KMS-11 (cell line): ENCODE results near the gene S100A2.

Source experiments
- H2AFZ ChIP-seq: fragments of 200-600 bp; sonication (generic); 2 replicates; pipeline ENCODE4 v1.6.1; 2016; ENCODE audit warnings: antibody characterized with exemption, mixed run types, low read depth
- H3K27ac ChIP-seq: fragments of 200-600 bp; sonication (generic); 2 replicates; pipeline ENCODE4 v1.6.1; 2016; ENCODE audit warnings: mild to moderate bottlenecking, mixed run types
- H3K27me3 ChIP-seq: fragments of 200-600 bp; sonication (generic); 2 replicates; pipeline ENCODE4 v1.6.1; 2017; ENCODE audit warnings: mild to moderate bottlenecking, low read depth, mixed run types, moderate library complexity; ENCODE audit not compliant: insufficient read depth
- H3K36me3 ChIP-seq: fragments of 200-600 bp; sonication (generic); 2 replicates; pipeline ENCODE4 v1.6.1; 2017; ENCODE audit warnings: mild to moderate bottlenecking, mixed run types; ENCODE audit not compliant: insufficient read depth
- H3K4me1 ChIP-seq: fragments of 200-600 bp; sonication (generic); 2 replicates; pipeline ENCODE4 v1.6.1; 2016; ENCODE audit warnings: mild to moderate bottlenecking, low read depth, mixed run types; ENCODE audit not compliant: poor library complexity, severe bottlenecking
- H3K4me2 ChIP-seq: fragments of 200-600 bp; sonication (generic); 2 replicates; pipeline ENCODE4 v1.7.0; 2016; ENCODE audit warnings: mild to moderate bottlenecking, mixed run types
- H3K4me3 ChIP-seq: fragments of 200-600 bp; sonication (generic); IDR thresholded peaks from 2 replicates; pipeline ENCODE4 v1.6.1; 2017; ENCODE audit warnings: low read depth, low read length, mixed read lengths; ENCODE audit not compliant: insufficient read depth
- H3K79me2 ChIP-seq: fragments of 200-600 bp; sonication (generic); 2 replicates; pipeline ENCODE4 v1.6.1; 2016; ENCODE audit warnings: low read depth, mixed run types; ENCODE audit not compliant: insufficient read depth
- H3K9ac ChIP-seq: fragments of 200-600 bp; sonication (generic); 2 replicates; pipeline ENCODE4 v1.6.1; 2016; ENCODE audit warnings: mild to moderate bottlenecking, mixed run types
- H4K20me1 ChIP-seq: fragments of 200-600 bp; sonication (generic); 2 replicates; pipeline ENCODE4 v1.6.1; 2016; ENCODE audit warnings: mild to moderate bottlenecking, mixed run types; ENCODE audit not compliant: insufficient read depth
- TF ChIP-seq, protein P1 (sequence below): fragments of 200-600 bp; sonication (generic); conservative IDR thresholded peaks from 2 replicates; pipeline ENCODE4 v1.6.1; 2017; ENCODE audit warnings: low read depth, mild to moderate bottlenecking, antibody characterized with exemption, low read length, moderate library complexity, mixed read lengths

Gene S100A2

DNA sequence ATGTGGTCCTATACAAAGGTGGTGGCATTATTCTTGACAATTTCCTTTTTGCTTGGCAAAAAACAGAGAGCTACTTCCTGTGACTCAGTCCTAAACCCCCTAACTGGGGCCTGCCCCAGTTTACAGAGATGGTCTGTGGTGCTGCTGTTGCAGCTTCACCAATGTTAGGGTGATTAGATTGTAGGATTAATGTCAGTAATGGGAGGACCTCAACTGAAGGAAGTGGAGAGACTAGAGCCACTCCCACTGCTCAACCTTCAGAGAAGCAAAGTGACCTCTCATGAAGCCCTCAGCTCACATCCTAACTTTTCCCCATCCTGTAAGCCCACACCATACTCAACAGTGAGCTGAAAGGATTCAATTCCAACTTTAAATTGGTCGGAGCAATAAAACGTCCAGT, 33.5 kb downstream of the S100A2 start:
- Histone ChIP-seq H3K27ac (no peak overlapping the region), H3K4me1 (peaks cover 16% of the 10 kb centered on the region), H2AFZ (no peak overlapping the region), H3K79me2 (no peaks in the 10 kb centered on the region), H4K20me1 (no peaks in the 10 kb centered on the region), H3K36me3 (no peaks in the 10 kb centered on the region), H3K4me2 (no peak overlapping the region), H3K9ac (no peak overlapping the region), H3K4me3 (no peak overlapping the region), H3K27me3 (no peaks in the 10 kb centered on the region)
- TF ChIP-seq, protein P1, sequence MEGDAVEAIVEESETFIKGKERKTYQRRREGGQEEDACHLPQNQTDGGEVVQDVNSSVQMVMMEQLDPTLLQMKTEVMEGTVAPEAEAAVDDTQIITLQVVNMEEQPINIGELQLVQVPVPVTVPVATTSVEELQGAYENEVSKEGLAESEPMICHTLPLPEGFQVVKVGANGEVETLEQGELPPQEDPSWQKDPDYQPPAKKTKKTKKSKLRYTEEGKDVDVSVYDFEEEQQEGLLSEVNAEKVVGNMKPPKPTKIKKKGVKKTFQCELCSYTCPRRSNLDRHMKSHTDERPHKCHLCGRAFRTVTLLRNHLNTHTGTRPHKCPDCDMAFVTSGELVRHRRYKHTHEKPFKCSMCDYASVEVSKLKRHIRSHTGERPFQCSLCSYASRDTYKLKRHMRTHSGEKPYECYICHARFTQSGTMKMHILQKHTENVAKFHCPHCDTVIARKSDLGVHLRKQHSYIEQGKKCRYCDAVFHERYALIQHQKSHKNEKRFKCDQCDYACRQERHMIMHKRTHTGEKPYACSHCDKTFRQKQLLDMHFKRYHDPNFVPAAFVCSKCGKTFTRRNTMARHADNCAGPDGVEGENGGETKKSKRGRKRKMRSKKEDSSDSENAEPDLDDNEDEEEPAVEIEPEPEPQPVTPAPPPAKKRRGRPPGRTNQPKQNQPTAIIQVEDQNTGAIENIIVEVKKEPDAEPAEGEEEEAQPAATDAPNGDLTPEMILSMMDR = no peak

DNA sequence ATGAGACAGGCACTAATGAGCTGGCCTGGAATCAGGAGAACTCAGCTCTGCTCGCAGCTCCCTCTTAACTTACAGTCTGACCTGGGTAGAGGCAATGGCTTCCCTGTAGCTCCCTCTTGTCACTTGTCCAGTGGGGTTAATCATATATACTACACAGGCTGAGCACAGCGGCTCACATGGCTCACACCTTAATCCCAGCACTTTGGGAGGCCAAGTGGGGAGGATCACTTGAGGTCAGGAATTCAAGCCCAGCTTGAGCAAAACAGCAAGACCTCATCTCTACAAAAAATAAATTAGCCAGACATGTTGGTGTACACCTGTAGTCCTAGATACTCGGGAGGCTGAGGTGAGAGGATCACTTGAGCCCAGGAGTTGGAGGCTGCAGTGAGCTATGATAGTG, 34.0 kb downstream of the S100A2 start:
- H3K27me3 ChIP-seq = no peaks in the 10 kb centered on the region
- peaks cover 12% of the 10 kb centered on the region for H3K4me1 ChIP-seq
- no peak overlapping the region for H3K4me3 ChIP-seq
- no peaks in the 10 kb centered on the region for H4K20me1 ChIP-seq
- H3K36me3 ChIP-seq = no peaks in the 10 kb centered on the region
- no peak overlapping the region for H3K27ac ChIP-seq
- H3K9ac ChIP-seq = no peak overlapping the region
- no peak overlapping the region for H3K4me2 ChIP-seq
- no peaks in the 10 kb centered on the region for H3K79me2 ChIP-seq
- H2AFZ ChIP-seq = no peak overlapping the region
- TF ChIP-seq, protein P1 = no peak

DNA sequence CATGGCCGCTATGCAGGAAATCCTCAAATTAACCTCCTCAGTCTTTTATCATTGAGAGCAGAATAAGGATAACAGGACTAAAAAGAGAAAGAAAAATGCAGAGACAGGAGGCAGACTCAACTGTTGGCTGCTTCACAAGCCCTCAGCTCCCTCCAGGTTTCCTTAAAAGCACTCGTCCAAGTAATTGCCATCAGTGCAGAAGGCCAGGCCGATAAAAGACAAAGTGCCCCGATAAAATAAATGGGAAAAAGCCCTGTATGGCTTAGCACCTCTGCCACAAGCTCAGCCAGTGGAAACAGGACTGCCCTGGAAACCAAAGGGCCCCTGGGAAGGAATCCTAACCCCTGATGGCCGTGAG, 38.0 kb downstream of the S100A2 start:
- Histone ChIP-seq H3K27ac (no peak overlapping the region), H3K4me1 (no peaks in the 10 kb centered on the region), H3K4me3 (no peak overlapping the region), H3K4me2 (no peak overlapping the region), H2AFZ (no peak overlapping the region), H3K36me3 (no peaks in the 10 kb centered on the region), H3K79me2 (no peaks in the 10 kb centered on the region), H4K20me1 (no peaks in the 10 kb centered on the region), H3K27me3 (no peaks in the 10 kb centered on the region), H3K9ac (no peak overlapping the region)
- TF ChIP-seq, protein P1 = no peak

DNA sequence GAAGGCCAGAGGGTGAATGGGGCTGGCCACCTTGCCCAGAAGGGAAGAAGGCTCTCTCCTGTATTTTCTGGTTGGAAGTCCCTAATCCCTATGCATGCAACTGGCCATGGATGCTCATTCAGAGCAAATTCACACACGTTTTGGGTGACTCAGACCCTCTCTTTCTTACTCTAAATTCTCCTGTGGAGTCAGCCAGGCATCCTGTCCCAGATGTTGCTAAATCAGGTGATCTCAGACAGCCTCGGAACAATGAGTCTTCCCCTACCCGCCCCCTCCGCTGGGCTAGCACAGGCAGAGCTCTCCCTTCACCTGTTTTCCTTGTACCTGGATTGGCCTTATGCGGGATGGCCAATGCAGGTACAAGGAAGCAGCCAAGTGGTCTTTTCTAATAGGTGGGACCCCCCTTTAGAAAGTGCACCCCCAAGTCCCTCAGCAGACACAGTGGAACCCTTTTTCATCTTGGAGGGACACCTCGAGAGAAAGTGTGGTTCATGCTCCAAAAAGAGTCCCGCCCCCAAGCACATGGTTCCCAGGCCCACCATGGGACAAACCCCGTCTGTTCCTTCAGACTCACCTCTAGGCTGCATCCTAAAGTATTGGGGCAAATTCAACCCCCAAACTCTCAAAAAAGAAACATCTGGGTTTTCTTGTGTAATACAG, 38.5 kb downstream of the S100A2 start:
- Histone ChIP-seq H3K4me3 (no peak overlapping the region), H3K79me2 (no peaks in the 10 kb centered on the region), H3K9ac (no peak overlapping the region), H3K36me3 (no peaks in the 10 kb centered on the region), H3K4me2 (no peak overlapping the region), H4K20me1 (no peaks in the 10 kb centered on the region), H3K27ac (no peak overlapping the region), H2AFZ (no peak overlapping the region), H3K27me3 (no peaks in the 10 kb centered on the region), H3K4me1 (no peaks in the 10 kb centered on the region)
- TF ChIP-seq, protein P1 = no peak
